ENCODE results near the gene TDRD6.
"Not testable (repeated sequence)": the region's sequence is repeated elsewhere in the genome, so short reads cannot be mapped to it uniquely, and the experiment has no call there.

The TDRD6 gene

GRCh38 chr6:46744159-46744725 is 56.6 kb downstream of the TDRD6 start:
- not testable (repeated sequence) for DNase-seq

GRCh38 chr6:46745973-46746372 is 58.3 kb downstream of the TDRD6 start:
- no peak for DNase-seq

GRCh38 chr6:46746696-46747095 is 59.0 kb downstream of the TDRD6 start, which contains the start of gene ANKRD66:
TSS of gene ANKRD66 (plus strand) at chr6:46746933. CDS start at chr6:46751949, 5,016 bp downstream.
- no peak for DNase-seq

- DNase-seq: no peak
These were observed 61.3 kb downstream of the TDRD6 start for GRCh38 chr6:46748940-46749503.

- no peak for DNase-seq
These were observed 62.0 kb downstream of the TDRD6 start for GRCh38 chr6:46749731-46750130.

GRCh38 chr6:46751658-46752057 is 64.0 kb downstream of the TDRD6 start:
- DNase-seq: no peak
